Thoracic aorta (tissue), 2 donors: ENCODE data around the gene RNF135. TPM values are rescaled to one million over a fixed set of nuclear protein-coding genes. Genes with fewer than 3 reads are reported as not detected.
"Not testable (repeated sequence)": the region's sequence is repeated elsewhere in the genome, so short reads cannot be mapped to it uniquely, and the experiment has no call there.

Source experiments
- ATAC-seq: fragments of 150-250 bp; one replicate; pipeline ENCODE4 v1.8.0; 2017; ENCODE audit warnings: low read depth; ENCODE audit not compliant: insufficient number of reproducible peaks, low FRiP score
- DNase-seq: peaks from one replicate; pipeline ENCODE4 v3.0.0-alpha.2; 2020; ENCODE audit warnings: low spot score
- H3K27ac ChIP-seq, 2 donors: fragments of 200-600 bp; sonication (generic); 1 replicate in 1 of 2; 2 replicates in 1 of 2; pipeline ENCODE4 v1.5.1; 2016; ENCODE audit warnings: mild to moderate bottlenecking in 2 of 2, moderate library complexity in 2 of 2
- H3K27me3 ChIP-seq: fragments of 200-600 bp; sonication (generic); replicated peaks from 2 replicates; pipeline ENCODE4 v1.6.0; 2016; ENCODE audit warnings: mild to moderate bottlenecking; ENCODE audit not compliant: insufficient read depth
- H3K36me3 ChIP-seq: fragments of 200-600 bp; sonication (generic); one replicate; pipeline ENCODE4 v1.5.1; 2016
- H3K4me1 ChIP-seq, 2 donors: fragments of 200-600 bp; sonication (generic); 1 replicate in 1 of 2; 2 replicates in 1 of 2; pipeline versions ENCODE4 v1.5.1 to v1.6.0; 2016; ENCODE audit warnings: low read depth in 2 of 2, mild to moderate bottlenecking in 1 of 2; ENCODE audit not compliant: control insufficient read depth in 1 of 2
- H3K4me3 ChIP-seq: fragments of 200-600 bp; sonication (generic); 2 replicates; pipeline ENCODE4 v1.5.1; 2016; ENCODE audit warnings: mild to moderate bottlenecking
- H3K9me3 ChIP-seq: fragments of 200-600 bp; sonication (generic); 2 replicates; pipeline ENCODE4 v1.5.1; 2016
- total RNA-seq, 2 donors: library from RNA; depleted of rRNA; stranded (reverse); fragments of >200 nt; gene quantifications; one replicate each; pipeline versions ENCODE4 v1.1.0 to v1.2.3, GENCODE V29; 2016
- TF ChIP-seq, protein P1 (sequence below): fragments of 200-600 bp; sonication (generic); IDR thresholded peaks from one replicate; pipeline ENCODE4 v1.5.1; 2019; ENCODE audit warnings: antibody characterized with exemption

The RNF135 gene
- total RNA-seq, 2 donors from 2014 or later: 37.7 to 45.8 TPM

DNA sequence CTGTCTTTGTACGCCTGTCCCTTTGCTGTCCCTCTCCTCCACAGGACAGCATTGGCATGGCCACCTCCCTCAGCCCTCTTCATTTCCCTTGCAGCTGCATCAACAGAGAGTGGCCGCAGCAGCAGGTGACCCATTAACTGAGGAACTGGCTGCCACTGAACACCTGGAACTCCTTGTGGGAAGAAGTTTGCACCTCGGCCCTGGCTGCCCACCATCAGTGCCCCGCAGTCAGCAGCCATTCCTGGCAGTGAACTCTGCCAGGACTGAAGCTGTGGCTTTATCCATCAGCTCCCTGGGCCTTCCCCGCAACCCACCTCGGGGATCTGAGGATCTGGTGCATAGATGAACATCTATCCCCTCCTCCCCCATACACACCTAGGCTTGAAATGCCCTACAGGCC is 13.1 kb upstream of the RNF135 start:
- H3K9me3 ChIP-seq: no peaks in the 10 kb centered on the region
- peaks cover 9 to 17% of the 10 kb centered on the region in 2 donors for H3K4me1 ChIP-seq
- no peaks in the 10 kb centered on the region for H3K36me3 ChIP-seq
- no peaks in the 10 kb centered on the region for H3K27me3 ChIP-seq
- DNase-seq: no peak
- ATAC-seq: no peak
- no peak overlapping the region for H3K27ac ChIP-seq
- no peak overlapping the region for H3K4me3 ChIP-seq
- TF ChIP-seq, protein P1, sequence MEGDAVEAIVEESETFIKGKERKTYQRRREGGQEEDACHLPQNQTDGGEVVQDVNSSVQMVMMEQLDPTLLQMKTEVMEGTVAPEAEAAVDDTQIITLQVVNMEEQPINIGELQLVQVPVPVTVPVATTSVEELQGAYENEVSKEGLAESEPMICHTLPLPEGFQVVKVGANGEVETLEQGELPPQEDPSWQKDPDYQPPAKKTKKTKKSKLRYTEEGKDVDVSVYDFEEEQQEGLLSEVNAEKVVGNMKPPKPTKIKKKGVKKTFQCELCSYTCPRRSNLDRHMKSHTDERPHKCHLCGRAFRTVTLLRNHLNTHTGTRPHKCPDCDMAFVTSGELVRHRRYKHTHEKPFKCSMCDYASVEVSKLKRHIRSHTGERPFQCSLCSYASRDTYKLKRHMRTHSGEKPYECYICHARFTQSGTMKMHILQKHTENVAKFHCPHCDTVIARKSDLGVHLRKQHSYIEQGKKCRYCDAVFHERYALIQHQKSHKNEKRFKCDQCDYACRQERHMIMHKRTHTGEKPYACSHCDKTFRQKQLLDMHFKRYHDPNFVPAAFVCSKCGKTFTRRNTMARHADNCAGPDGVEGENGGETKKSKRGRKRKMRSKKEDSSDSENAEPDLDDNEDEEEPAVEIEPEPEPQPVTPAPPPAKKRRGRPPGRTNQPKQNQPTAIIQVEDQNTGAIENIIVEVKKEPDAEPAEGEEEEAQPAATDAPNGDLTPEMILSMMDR: no peak

DNA sequence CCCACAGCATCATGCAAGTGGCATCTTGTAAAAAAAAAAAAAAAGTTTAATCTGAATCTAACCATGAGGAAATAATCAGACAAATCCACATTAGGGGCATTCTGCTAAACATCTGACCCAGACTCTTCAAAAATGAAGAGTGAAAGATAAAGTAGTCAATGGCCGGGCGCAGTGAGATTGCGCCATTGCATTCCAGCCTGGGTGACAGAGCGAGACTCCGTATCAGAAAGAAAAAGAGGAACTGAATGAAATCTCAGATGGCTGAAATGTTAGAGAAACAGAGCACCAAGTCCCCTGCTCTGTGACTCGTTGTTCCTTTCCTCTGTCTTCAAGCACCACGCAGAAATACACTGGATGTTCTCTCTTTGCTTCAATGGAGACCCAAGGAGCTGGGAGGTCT is 12.7 kb upstream of the RNF135 start:
- TF ChIP-seq, protein P1: no peak
- Histone ChIP-seq H3K4me3 (no peak overlapping the region), H3K27ac (peak overlapping the region in 1 of 2 donors; percentile 30), H3K4me1 (peaks cover 9 to 17% of the 10 kb centered on the region in 2 donors), H3K9me3 (no peaks in the 10 kb centered on the region), H3K36me3 (no peaks in the 10 kb centered on the region), H3K27me3 (no peaks in the 10 kb centered on the region)
- DNase-seq (no peak), ATAC-seq (no peak)

DNA sequence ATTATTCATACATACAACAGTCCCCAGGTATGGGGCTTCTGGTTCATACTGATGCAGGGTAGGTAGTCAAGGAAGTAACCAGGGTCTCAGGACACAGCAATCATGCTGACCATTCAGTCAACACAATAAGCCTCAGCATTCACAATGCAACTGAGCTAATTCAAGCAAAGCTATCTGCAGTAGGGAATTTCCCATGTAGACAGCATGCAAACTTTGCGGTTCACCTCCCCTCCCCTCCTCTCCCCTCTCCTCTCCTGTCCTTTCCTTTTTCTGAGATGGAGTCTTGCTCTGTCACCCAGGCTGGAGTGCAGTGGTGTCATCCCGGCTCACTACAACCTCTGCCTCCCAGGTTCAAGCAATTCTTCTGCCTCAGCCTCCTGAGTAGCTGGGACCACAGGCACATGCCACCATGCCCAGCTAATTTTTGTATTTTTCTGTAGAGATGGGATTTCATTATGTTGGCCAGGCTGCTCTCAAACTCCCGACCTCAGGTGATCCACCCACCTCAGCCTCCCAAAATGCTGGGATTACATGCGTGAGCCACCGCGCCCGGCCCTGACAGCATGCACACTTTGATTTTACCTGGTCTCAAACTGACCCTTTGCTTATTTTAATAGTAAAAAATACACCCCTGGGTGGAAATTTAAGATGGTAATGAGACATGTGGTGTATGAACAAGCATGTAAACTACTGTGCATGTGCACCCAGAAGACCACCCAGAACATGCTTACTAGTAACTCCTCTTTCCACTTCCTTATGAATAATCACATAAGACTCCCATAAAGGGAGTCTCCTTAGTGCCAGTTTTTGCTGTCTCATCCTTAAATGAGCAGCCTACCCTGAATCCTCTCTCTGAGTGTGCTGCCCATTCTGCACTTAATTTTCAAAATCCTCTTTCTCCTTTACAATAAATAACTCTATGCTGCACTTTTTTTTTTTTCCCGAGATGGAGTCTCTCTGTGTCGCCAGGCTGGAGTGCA is 9.3 kb upstream of the RNF135 start:
- Histone ChIP-seq H3K9me3 (no peaks in the 10 kb centered on the region), H3K27ac (no peak overlapping the region), H3K4me1 (peaks cover 4 to 10% of the 10 kb centered on the region in 2 donors), H3K36me3 (no peaks in the 10 kb centered on the region), H3K27me3 (no peaks in the 10 kb centered on the region), H3K4me3 (no peak overlapping the region)
- TF ChIP-seq, protein P1: no peak
- DNase-seq: no peak
- ATAC-seq: no peak

DNA sequence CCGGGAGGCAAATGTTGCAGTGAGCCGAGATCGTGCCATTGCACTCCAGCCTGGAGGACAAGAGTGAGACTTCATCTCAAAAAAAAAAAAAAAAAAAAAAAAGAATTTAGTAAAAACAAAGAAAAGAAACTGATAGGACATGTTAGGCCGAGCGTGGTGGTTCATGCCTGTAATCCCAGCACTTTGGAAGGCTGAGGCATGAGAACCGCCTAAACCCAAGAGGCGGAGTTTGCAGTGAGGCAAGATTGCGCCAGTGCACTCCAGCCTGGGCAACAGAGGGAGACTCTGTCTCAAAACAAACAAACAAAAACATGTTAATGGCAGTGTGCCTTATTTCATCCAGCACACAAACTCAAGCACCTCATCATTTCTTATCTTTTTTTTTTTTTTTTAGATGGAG is 6.5 kb upstream of the RNF135 start:
- H3K4me1 ChIP-seq, H3K36me3 ChIP-seq, H3K9me3 ChIP-seq, H3K27me3 ChIP-seq, H3K4me3 ChIP-seq, ATAC-seq, H3K27ac ChIP-seq, DNase-seq: not testable (repeated sequence)

DNA sequence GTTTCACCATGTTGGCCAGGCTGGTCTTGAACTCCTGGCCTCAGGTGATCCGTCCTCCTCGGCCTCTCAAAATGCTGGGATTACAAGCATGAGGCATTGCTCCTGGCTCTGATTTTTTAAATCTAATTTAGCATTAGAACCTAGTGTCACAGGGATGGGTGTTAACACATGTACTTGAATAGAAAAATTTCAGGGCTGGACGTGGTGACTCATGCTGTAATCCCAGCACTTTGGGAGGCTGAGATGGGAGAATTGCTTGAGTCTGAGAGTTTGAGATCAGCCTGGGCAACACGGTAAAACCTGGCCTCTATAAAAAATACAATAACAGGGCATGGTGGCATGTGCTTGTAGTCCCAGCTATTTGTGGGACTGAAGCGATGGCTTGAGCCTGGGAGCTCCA is 6.0 kb upstream of the RNF135 start:
- DNase-seq (no peak), ATAC-seq (no peak)
- Histone ChIP-seq H3K4me1 (peaks cover 2 to 5% of the 10 kb centered on the region in 2 donors), H3K27me3 (no peaks in the 10 kb centered on the region), H3K9me3 (no peaks in the 10 kb centered on the region), H3K27ac (no peak overlapping the region), H3K36me3 (no peaks in the 10 kb centered on the region), H3K4me3 (no peak overlapping the region)
- TF ChIP-seq, protein P1: no peak
